ENCODE results near the gene MAP4K5.

DNA sequence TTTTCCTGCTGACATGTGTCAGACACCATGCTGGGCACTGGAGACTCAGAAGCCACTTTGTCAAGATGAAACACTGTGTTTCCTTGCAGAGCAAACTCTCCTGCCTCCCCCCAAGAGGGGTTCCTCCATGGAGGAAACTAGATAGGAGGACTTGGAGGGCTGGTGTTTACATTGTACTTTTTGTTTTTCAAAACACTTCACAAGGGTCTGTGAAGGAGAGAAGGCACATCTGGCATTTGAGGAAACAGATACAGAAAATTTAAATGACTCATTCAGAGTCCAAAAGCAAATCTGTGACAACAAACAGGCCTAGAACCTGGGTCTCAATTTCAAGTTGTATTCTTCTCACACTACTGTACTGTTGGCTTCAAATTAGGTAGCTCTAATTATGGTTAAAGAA is 128.9 kb downstream of the MAP4K5 start:
- TF ChIP-seq SAP130 (CRISPR knock-in tag; IDR thresholded peaks at IDR 0.05; ENCODE audit: low read depth), result no peak
- no peak for TF ChIP-seq POLR2AphosphoS5 (IDR thresholded peaks at IDR 0.05; ENCODE audit: low read depth, low read length)
